ENCODE data around the gene TXNIP.
A peak's percentile ranks its signal among the peaks of the same experiment; 100 is the strongest.

Gene TXNIP

DNA sequence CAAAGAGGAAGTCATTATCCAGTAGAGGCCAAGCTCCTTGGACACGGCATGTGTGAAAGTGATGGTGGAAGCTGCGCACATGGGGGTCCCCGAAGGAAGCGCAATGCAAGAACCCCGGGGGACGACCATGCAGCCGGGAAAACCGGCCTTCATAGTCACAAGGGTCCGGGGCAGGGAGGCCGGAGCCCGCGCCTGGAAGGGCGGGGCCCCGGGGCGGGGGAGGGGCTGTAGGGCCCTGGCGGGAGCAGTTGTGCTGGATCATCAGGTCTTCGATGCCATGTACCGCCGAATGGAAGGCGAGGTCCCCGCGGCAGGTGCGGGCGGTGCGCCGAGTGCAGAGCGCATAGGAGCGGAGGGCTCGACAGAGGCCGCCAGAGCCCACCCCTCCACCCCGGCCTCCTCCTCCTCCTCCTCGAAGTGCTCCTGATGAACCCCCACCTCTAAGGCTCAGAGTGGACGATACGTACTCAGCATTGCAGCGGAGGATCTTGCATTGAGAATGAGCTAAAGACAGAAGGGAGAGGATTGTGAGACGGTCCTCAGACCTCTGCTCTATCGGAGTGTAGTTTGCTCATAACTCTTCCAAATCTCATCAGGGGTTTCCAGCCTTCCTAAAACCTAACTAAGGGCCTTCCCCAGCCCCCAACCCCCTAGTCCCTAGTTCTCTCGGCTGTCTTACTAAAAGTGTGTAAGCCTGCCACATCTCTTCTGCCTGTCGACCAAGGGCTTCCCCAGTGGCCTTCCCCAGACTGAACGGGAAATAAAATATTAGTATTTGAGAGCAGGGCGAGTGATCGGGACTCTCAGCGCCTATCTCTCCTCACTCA, 23.1 kb upstream of the TXNIP start:
- TF ChIP-seq, protein P1, sequence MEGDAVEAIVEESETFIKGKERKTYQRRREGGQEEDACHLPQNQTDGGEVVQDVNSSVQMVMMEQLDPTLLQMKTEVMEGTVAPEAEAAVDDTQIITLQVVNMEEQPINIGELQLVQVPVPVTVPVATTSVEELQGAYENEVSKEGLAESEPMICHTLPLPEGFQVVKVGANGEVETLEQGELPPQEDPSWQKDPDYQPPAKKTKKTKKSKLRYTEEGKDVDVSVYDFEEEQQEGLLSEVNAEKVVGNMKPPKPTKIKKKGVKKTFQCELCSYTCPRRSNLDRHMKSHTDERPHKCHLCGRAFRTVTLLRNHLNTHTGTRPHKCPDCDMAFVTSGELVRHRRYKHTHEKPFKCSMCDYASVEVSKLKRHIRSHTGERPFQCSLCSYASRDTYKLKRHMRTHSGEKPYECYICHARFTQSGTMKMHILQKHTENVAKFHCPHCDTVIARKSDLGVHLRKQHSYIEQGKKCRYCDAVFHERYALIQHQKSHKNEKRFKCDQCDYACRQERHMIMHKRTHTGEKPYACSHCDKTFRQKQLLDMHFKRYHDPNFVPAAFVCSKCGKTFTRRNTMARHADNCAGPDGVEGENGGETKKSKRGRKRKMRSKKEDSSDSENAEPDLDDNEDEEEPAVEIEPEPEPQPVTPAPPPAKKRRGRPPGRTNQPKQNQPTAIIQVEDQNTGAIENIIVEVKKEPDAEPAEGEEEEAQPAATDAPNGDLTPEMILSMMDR (IDR thresholded peaks at IDR 0.05): no peak
- Histone ChIP-seq H3K9ac (no peak overlapping the region), H3K27me3 (ENCODE audit: control insufficient read depth, insufficient read depth, low read length) (peaks cover 4% of the 10 kb centered on the region), H3K4me2 (ENCODE audit: low read length) (peak overlapping the region; percentile 12), H3K9me3 (ENCODE audit: control insufficient read depth, low read length) (no peaks in the 10 kb centered on the region), H3K4me1 (no peaks in the 10 kb centered on the region), H3K36me3 (ENCODE audit: control insufficient read depth, insufficient read depth, low read length) (no peaks in the 10 kb centered on the region), H3K79me2 (no peaks in the 10 kb centered on the region), H3K4me3 (ENCODE audit: low read depth, low read length) (no peak overlapping the region), H3K27ac (no peak overlapping the region), H2AFZ (peak overlapping the region; percentile 53)

DNA sequence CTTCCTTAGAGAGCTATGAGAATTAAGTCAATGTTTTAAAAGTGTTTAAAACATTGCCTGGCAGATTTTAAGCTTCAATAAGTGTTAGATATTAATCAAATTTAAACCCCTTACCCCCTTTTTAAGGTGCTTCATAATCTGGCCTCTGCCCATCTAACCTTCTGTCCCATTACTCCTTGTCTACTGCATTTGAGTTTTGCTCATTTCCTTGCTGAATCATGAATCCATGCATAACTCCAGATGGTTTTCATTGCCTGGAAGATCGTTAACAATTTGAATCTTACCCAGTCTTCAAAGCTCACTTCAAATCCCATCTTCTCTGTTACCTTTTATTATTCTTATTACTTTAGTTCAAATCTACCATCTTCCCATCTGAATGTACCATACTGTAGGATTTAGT, 20.5 kb upstream of the TXNIP start:
- peaks cover 4% of the 10 kb centered on the region for H3K27me3 ChIP-seq (ENCODE audit: control insufficient read depth, insufficient read depth, low read length)
- H3K9me3 ChIP-seq (ENCODE audit: control insufficient read depth, low read length): no peaks in the 10 kb centered on the region

DNA sequence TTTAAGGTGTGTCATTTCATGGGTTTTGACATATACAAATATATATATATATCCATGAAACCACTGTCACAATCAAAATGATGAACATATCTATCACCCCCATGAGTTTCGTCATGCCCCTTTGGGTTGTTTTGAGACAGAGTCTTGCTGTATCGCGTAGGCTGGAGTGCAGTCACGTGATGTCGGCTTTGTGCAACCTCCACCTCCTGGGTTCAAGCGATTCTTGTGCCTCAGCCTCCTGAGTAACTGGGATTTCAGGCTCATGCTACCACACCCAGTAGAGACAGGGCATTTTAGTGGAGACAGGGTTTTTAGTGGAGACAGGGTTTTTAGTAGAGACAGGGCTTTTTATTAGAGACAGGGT, 17.2 kb upstream of the TXNIP start:
- H3K79me2 ChIP-seq: no peaks in the 10 kb centered on the region
- H3K4me1 ChIP-seq: no peaks in the 10 kb centered on the region
- H3K9me3 ChIP-seq (ENCODE audit: control insufficient read depth, low read length): no peaks in the 10 kb centered on the region
- H2AFZ ChIP-seq: no peak overlapping the region
- H3K27me3 ChIP-seq (ENCODE audit: control insufficient read depth, insufficient read depth, low read length): no peaks in the 10 kb centered on the region
- no peaks in the 10 kb centered on the region for H3K36me3 ChIP-seq (ENCODE audit: control insufficient read depth, insufficient read depth, low read length)
- no peak overlapping the region for H3K27ac ChIP-seq
- H3K4me3 ChIP-seq (ENCODE audit: low read depth, low read length): no peak overlapping the region
- no peak overlapping the region for H3K4me2 ChIP-seq (ENCODE audit: low read length)
- H3K9ac ChIP-seq: no peak overlapping the region
- TF ChIP-seq, protein P1 (IDR thresholded peaks at IDR 0.05): no peak

More for the DNA sequence above, 20.5 kb upstream of the TXNIP start:
- no peak overlapping the region for H3K4me3 ChIP-seq (ENCODE audit: low read depth, low read length)
- no peak overlapping the region for H2AFZ ChIP-seq
- TF ChIP-seq, protein P1 (IDR thresholded peaks at IDR 0.05): no peak
- H3K4me1 ChIP-seq: no peaks in the 10 kb centered on the region
- no peak overlapping the region for H3K4me2 ChIP-seq (ENCODE audit: low read length)
- no peak overlapping the region for H3K27ac ChIP-seq
- H3K79me2 ChIP-seq: no peaks in the 10 kb centered on the region
- H3K36me3 ChIP-seq (ENCODE audit: control insufficient read depth, insufficient read depth, low read length): no peaks in the 10 kb centered on the region
- H3K9ac ChIP-seq: no peak overlapping the region

DNA sequence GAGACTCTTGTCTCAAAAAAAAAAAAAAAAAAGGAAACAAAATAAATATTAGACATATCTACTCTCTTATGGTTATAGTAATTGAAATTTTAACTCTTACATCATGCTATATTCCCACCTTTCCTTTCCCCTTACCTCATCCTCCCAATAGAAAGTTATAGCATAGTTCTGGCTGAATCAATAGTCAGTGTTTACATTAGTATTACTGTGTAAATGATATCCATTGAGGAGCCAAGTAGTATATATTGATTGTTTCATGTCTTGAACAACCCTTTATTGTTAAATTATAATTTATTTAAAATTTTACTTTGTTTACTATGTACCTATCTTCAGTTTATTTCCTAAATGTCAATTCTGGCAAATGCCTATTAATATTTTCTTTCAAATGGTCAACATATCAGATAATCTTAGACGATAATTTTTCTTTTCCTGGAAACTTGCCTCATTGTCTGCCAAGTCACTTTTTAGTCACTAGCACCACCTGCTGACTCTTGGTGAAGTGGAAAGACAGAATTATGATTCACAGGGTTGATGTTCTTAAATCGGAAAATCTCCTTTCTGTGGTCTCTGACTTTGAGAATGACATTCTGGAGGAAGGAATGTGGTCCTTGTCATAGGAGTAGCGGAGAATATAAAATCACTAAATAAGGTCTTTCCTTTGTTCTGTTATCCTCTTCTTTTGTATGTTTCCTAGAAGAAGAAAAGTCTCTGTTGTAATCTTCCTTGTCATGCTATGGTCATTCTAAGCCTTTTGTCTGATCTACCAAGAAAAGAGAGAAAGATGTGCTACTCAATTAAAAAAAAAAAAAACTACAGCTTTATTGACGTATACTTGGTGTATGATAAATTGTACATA, 16.6 kb upstream of the TXNIP start:
- Histone ChIP-seq H3K79me2 (peaks cover under 1% of the 10 kb centered on the region), H3K4me3 (ENCODE audit: low read depth, low read length) (no peak overlapping the region), H3K27ac (no peak overlapping the region), H3K9me3 (ENCODE audit: control insufficient read depth, low read length) (no peaks in the 10 kb centered on the region), H3K4me2 (ENCODE audit: low read length) (no peak overlapping the region), H3K9ac (no peak overlapping the region), H3K4me1 (no peaks in the 10 kb centered on the region), H3K36me3 (ENCODE audit: control insufficient read depth, insufficient read depth, low read length) (no peaks in the 10 kb centered on the region), H2AFZ (no peak overlapping the region), H3K27me3 (ENCODE audit: control insufficient read depth, insufficient read depth, low read length) (no peaks in the 10 kb centered on the region)
- TF ChIP-seq, protein P1 (IDR thresholded peaks at IDR 0.05): peak; percentile 62

All from parathyroid adenoma (tissue), 2 donors.